Vagina (tissue), 2 donors: ENCODE data around the gene MMP23B.

Experiments
- POLR2A ChIP-seq, 2 donors: fragments of 450-650 bp; IDR thresholded peaks; one replicate each; pipeline ENCODE4 v1.6.1; 2017; ENCODE audit warnings: antibody characterized with exemption in 2 of 2, mild to moderate bottlenecking in 2 of 2, moderate library complexity in 2 of 2
- TF ChIP-seq, protein P1 (sequence below), 3 experiments: fragments of 450-650 bp in 2 of 3; fragments of 200-600 bp in 1 of 3; sonication (generic) in 1 of 3; IDR thresholded peaks; one replicate each; pipeline ENCODE4 v1.5.1; 2017 to 2019; ENCODE audit warnings: antibody characterized with exemption in 3 of 3, mild to moderate bottlenecking in 2 of 3, moderate library complexity in 2 of 3

DNA sequence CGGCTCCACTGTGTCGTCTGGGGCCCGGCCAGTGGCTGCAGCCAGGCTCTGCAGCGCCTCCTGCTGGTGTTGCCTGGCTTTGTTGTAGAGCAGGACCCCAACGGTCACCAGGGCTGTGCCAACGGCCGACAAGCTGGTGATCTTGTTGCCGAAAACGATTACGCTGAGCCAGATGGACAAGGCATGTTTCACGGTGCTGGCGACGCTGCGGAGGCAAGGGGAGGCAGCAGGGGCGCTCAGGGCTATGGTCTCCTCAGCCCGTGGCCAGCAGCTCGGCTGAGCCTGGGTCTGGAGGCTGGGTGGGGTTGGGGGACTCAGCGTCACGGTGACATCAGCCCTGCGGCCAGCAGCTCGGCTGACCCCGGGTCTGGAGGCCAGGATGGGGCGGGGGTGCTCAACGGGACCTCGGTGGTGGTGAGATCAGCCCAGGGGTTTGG lies 33.9 kb downstream of the MMP23B start:
- TF ChIP-seq, protein P1, sequence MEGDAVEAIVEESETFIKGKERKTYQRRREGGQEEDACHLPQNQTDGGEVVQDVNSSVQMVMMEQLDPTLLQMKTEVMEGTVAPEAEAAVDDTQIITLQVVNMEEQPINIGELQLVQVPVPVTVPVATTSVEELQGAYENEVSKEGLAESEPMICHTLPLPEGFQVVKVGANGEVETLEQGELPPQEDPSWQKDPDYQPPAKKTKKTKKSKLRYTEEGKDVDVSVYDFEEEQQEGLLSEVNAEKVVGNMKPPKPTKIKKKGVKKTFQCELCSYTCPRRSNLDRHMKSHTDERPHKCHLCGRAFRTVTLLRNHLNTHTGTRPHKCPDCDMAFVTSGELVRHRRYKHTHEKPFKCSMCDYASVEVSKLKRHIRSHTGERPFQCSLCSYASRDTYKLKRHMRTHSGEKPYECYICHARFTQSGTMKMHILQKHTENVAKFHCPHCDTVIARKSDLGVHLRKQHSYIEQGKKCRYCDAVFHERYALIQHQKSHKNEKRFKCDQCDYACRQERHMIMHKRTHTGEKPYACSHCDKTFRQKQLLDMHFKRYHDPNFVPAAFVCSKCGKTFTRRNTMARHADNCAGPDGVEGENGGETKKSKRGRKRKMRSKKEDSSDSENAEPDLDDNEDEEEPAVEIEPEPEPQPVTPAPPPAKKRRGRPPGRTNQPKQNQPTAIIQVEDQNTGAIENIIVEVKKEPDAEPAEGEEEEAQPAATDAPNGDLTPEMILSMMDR (IDR thresholded peaks at IDR 0.05), result no peak
- no peak for TF ChIP-seq POLR2A (IDR thresholded peaks at IDR 0.05)
